H9 (cell line): Measurements from ENCODE around the gene C1orf159. TPM values are rescaled to one million over a fixed set of nuclear protein-coding genes. Genes with fewer than 3 reads are reported as not detected.
A peak's percentile ranks its signal among the peaks of the same experiment; 100 is the strongest.

ENCODE experiments used
- DNase-seq: peaks from one replicate; pipeline ENCODE4 v3.0.0-alpha.2; 2017
- H2AFZ ChIP-seq: one replicate; pipeline ENCODE4 v1.6.1; 2013; ENCODE audit warnings: mild to moderate bottlenecking, low read length, control low read depth, moderate library complexity
- H2AK5ac ChIP-seq: 2 replicates; pipeline ENCODE4 v1.6.1; 2013; ENCODE audit warnings: low read length, control low read depth, mixed read lengths; ENCODE audit not compliant: insufficient read length
- H2BK120ac ChIP-seq: one replicate; pipeline ENCODE4 v1.6.1; 2013; ENCODE audit warnings: low read depth, mild to moderate bottlenecking, low read length, control low read depth, inconsistent platforms; ENCODE audit not compliant: poor library complexity, severe bottlenecking
- H2BK12ac ChIP-seq: 2 replicates; pipeline ENCODE4 v1.6.1; 2013; ENCODE audit warnings: low read length, control low read depth, mixed read lengths, low read depth; ENCODE audit not compliant: insufficient read length
- H2BK15ac ChIP-seq: 2 replicates; pipeline ENCODE4 v1.6.1; 2013; ENCODE audit warnings: low read depth, low read length, control low read depth
- H2BK20ac ChIP-seq: one replicate; pipeline ENCODE4 v1.6.1; 2013; ENCODE audit warnings: low read depth, mild to moderate bottlenecking, low read length, control low read depth, inconsistent platforms; ENCODE audit not compliant: poor library complexity, severe bottlenecking
- H2BK5ac ChIP-seq: 2 replicates; pipeline ENCODE4 v1.6.1; 2013; ENCODE audit warnings: low read length, control low read depth, mixed read lengths; ENCODE audit not compliant: insufficient read length
- H3K14ac ChIP-seq: 2 replicates; pipeline ENCODE4 v1.6.1; 2013; ENCODE audit warnings: low read length, control low read depth; ENCODE audit not compliant: insufficient read depth
- H3K18ac ChIP-seq: 2 replicates; pipeline ENCODE4 v1.6.1; 2013; ENCODE audit warnings: low read depth, mild to moderate bottlenecking, mixed read lengths, low read length, control low read depth; ENCODE audit not compliant: insufficient read length
- H3K23ac ChIP-seq: 2 replicates; pipeline ENCODE4 v1.6.1; 2013; ENCODE audit warnings: low read length, control low read depth, mixed read lengths, low read depth; ENCODE audit not compliant: insufficient read length
- H3K23me2 ChIP-seq: 2 replicates; pipeline ENCODE4 v1.6.1; 2013; ENCODE audit warnings: low read depth, mild to moderate bottlenecking, mixed read lengths, low read length, control low read depth; ENCODE audit not compliant: insufficient read length, poor library complexity, severe bottlenecking
- H3K27ac ChIP-seq: 2 replicates; pipeline ENCODE4 v1.5.1; 2013; ENCODE audit warnings: low read length, control low read depth, mixed read lengths, low read depth; ENCODE audit not compliant: insufficient read length
- H3K27me3 ChIP-seq: 2 replicates; pipeline ENCODE4 v1.6.1; 2013; ENCODE audit warnings: low read length, control low read depth, inconsistent platforms; ENCODE audit not compliant: insufficient read depth
- H3K4ac ChIP-seq: 2 replicates; pipeline ENCODE4 v1.6.1; 2013; ENCODE audit warnings: low read depth, mild to moderate bottlenecking, control low read depth, inconsistent platforms, low read length, moderate library complexity
- H3K4me1 ChIP-seq: 2 replicates; pipeline ENCODE4 v1.6.1; 2013; ENCODE audit warnings: low read length, control low read depth, inconsistent platforms; ENCODE audit not compliant: insufficient read depth
- H3K4me2 ChIP-seq: 2 replicates; pipeline ENCODE4 v1.6.1; 2013; ENCODE audit warnings: low read length, control low read depth, mixed read lengths; ENCODE audit not compliant: insufficient read length, insufficient read depth
- H3K56ac ChIP-seq: 2 replicates; pipeline ENCODE4 v1.6.1; 2013; ENCODE audit warnings: low read depth, mild to moderate bottlenecking, mixed read lengths, low read length, control low read depth; ENCODE audit not compliant: insufficient read length
- H3K79me1 ChIP-seq: 2 replicates; pipeline ENCODE4 v1.6.1; 2013; ENCODE audit warnings: low read depth, mild to moderate bottlenecking, moderate library complexity, low read length, control low read depth, inconsistent platforms; ENCODE audit not compliant: insufficient read depth, poor library complexity, severe bottlenecking
- H3K79me2 ChIP-seq: 2 replicates; pipeline ENCODE4 v1.6.1; 2013; ENCODE audit warnings: low read length, control low read depth, inconsistent platforms; ENCODE audit not compliant: insufficient read depth
- H3K9ac ChIP-seq: 2 replicates; pipeline ENCODE4 v1.6.1; 2013; ENCODE audit warnings: low read length, control low read depth, mixed read lengths; ENCODE audit not compliant: insufficient read length; ENCODE audit errors: extremely low read depth
- H3K9me3 ChIP-seq: one replicate; pipeline ENCODE4 v1.6.1; 2013; ENCODE audit warnings: low read depth, low read length, inconsistent platforms; ENCODE audit not compliant: control insufficient read depth
- H3T11ph ChIP-seq: one replicate; pipeline ENCODE4 v1.6.1; 2013; ENCODE audit warnings: mild to moderate bottlenecking, low read length, control low read depth, inconsistent platforms
- H4K20me1 ChIP-seq: one replicate; pipeline ENCODE4 v1.6.1; 2013; ENCODE audit not compliant: control insufficient read depth, insufficient read length, insufficient read depth
- H4K5ac ChIP-seq: 2 replicates; pipeline ENCODE4 v1.6.1; 2013; ENCODE audit warnings: low read depth, mild to moderate bottlenecking, mixed read lengths, low read length, control low read depth; ENCODE audit not compliant: insufficient read length
- H4K8ac ChIP-seq: replicated peaks from 2 replicates; pipeline ENCODE4 v1.6.1; 2013; ENCODE audit warnings: low read length, control low read depth, mixed read lengths, low read depth; ENCODE audit not compliant: insufficient read length
- H4K91ac ChIP-seq: 2 replicates; pipeline ENCODE4 v1.6.1; 2013; ENCODE audit warnings: low read depth, mild to moderate bottlenecking, moderate library complexity, mixed read lengths, low read length, control low read depth; ENCODE audit not compliant: insufficient read length
- H3K27ac Mint-ChIP-seq, 3 experiments: 2 replicates in 2 of 3; 3 replicates in 1 of 3; pipeline ENCODE4 v1.8.0; 2020 to 2021; ENCODE audit warnings: mixed read lengths in 3 of 3, mild to moderate bottlenecking in 1 of 3, moderate library complexity in 1 of 3
- H3K27me3 Mint-ChIP-seq: 2 replicates; pipeline ENCODE4 v1.8.0; 2021; ENCODE audit warnings: low read depth, mild to moderate bottlenecking, moderate library complexity, mixed read lengths
- H3K36me3 Mint-ChIP-seq, 3 experiments: 2 replicates in 2 of 3; 3 replicates in 1 of 3; pipeline ENCODE4 v1.8.0; 2020 to 2021; ENCODE audit warnings: low read depth in 3 of 3, mixed read lengths in 3 of 3; ENCODE audit not compliant: insufficient read depth in 1 of 3
- H3K4me1 Mint-ChIP-seq, 2 experiments: 2 replicates each; pipeline ENCODE4 v1.8.0; 2020; ENCODE audit warnings: mixed read lengths in 2 of 2
- H3K4me3 Mint-ChIP-seq, 2 experiments: 2 replicates in 1 of 2; 3 replicates in 1 of 2; pipeline ENCODE4 v1.8.0; 2020 to 2021; ENCODE audit warnings: mild to moderate bottlenecking in 2 of 2, mixed read lengths in 2 of 2, moderate library complexity in 1 of 2
- H3K9me3 Mint-ChIP-seq, 2 experiments: 2 replicates in 1 of 2; 3 replicates in 1 of 2; pipeline ENCODE4 v1.8.0; 2020; ENCODE audit warnings: mild to moderate bottlenecking in 2 of 2, mixed read lengths in 2 of 2, moderate library complexity in 1 of 2
- CTCF ChIP-seq: fragments of 200-600 bp; sonication (generic); conservative IDR thresholded peaks from 3 replicates; pipeline ENCODE4 v1.8.0; 2021; ENCODE audit warnings: antibody characterized with exemption, mild to moderate bottlenecking
- WGBS: extraction: QIAGEN DNeasy Blood & Tissue Kit; methylation state at CpG from one replicate; pipeline ENCODE4 v1.1.7; 2013; ENCODE audit warnings: missing lambda C conversion rate, low lambda C conversion rate, mixed read lengths; ENCODE audit not compliant: insufficient read length; ENCODE audit errors: extremely low coverage; 5-methylcytosine and 5-hydroxymethylcytosine counted together
- total RNA-seq: library from RNA; stranded (reverse); gene quantifications from 2 replicates; pipeline ENCODE4 v1.2.1, GENCODE V29; 2021

Gene C1orf159
- total RNA-seq, 1 experiment from 2014 or later: 12.3 TPM

- H3K79me2 ChIP-seq: no peaks in the 10 kb centered on the region
- Mint-ChIP-seq H3K4me3 (no peak overlapping the region), H3K27me3 (peaks cover 4% of the 10 kb centered on the region), H3K9me3 (peaks cover 2 to 6% of the 10 kb centered on the region in 2 experiments; a peak in 2 of 5 replicates), H3K27ac (peak overlapping the region in 1 of 3 experiments; percentile 14; a peak in 2 of 7 replicates), H3K4me1 (no peaks in the 10 kb centered on the region), H3K36me3 (peaks cover 0 to 11% (median 0%) of the 10 kb centered on the region in 3 experiments; a peak in 3 of 7 replicates)
- H3K9ac ChIP-seq: no peak overlapping the region
- H4K5ac ChIP-seq: no peak overlapping the region
- H4K8ac ChIP-seq: no peak overlapping the region
- H2BK20ac ChIP-seq: no peak overlapping the region
- H3K27ac ChIP-seq: no peak overlapping the region
- H4K20me1 ChIP-seq: no peaks in the 10 kb centered on the region
- no peaks in the 10 kb centered on the region for H3K79me1 ChIP-seq
- no peak overlapping the region for H3K18ac ChIP-seq
- no peaks in the 10 kb centered on the region for H3K27me3 ChIP-seq
- no peak overlapping the region for H3K56ac ChIP-seq
- no peak overlapping the region; the same call in 1 of the 2 replicates for H3K14ac ChIP-seq
- no peak for DNase-seq
- H3K23me2 ChIP-seq: no peaks in the 10 kb centered on the region
- no peak overlapping the region for H2AK5ac ChIP-seq
- no peak overlapping the region for H2BK15ac ChIP-seq
- H3K4me1 ChIP-seq: no peaks in the 10 kb centered on the region
- no peak overlapping the region for H3T11ph ChIP-seq
- H2BK5ac ChIP-seq: no peak overlapping the region
- no peak overlapping the region for H3K4me2 ChIP-seq
- H3K4ac ChIP-seq: no peak overlapping the region
- H4K91ac ChIP-seq: no peak overlapping the region
- no peak overlapping the region for H2BK12ac ChIP-seq
- no peak overlapping the region for H3K23ac ChIP-seq
- no peak for TF ChIP-seq CTCF
- no peak overlapping the region for H2AFZ ChIP-seq
- H3K9me3 ChIP-seq: no peaks in the 10 kb centered on the region
- no peak overlapping the region for H2BK120ac ChIP-seq
- WGBS: no CpG with 5 or more reads among the region's 46 CpGs
Measured at GRCh38 chr1:1088801-1089680, 26.8 kb downstream of the C1orf159 start.
